Trophoblast cell (in vitro differentiated cells and primary cell): ENCODE measurements around the gene DYNLT1.
A peak's percentile ranks its signal among the peaks of the same experiment; 100 is the strongest.

Experiments used
- DNase-seq, 2 donors: peaks; one replicate each; pipeline ENCODE4 v3.0.0-alpha.2; 2016
- H2AFZ ChIP-seq: 2 replicates; pipeline ENCODE4 v1.6.1; 2013; ENCODE audit warnings: low read length, moderate library complexity, mild to moderate bottlenecking; ENCODE audit not compliant: insufficient read depth, poor library complexity
- H2AK5ac ChIP-seq: 2 replicates; pipeline ENCODE4 v1.6.1; 2013; ENCODE audit warnings: mild to moderate bottlenecking, low read length
- H2BK120ac ChIP-seq: 2 replicates; pipeline ENCODE4 v1.6.1; 2013; ENCODE audit warnings: low read length, mild to moderate bottlenecking, moderate library complexity; ENCODE audit not compliant: insufficient read depth, poor library complexity
- H2BK12ac ChIP-seq: 2 replicates; pipeline ENCODE4 v1.6.1; 2013; ENCODE audit warnings: mild to moderate bottlenecking, low read length, moderate library complexity
- H2BK5ac ChIP-seq: 2 replicates; pipeline ENCODE4 v1.6.1; 2013; ENCODE audit warnings: low read length, low read depth, moderate library complexity, mild to moderate bottlenecking; ENCODE audit not compliant: poor library complexity
- H3K14ac ChIP-seq: 2 replicates; pipeline ENCODE4 v1.6.1; 2013; ENCODE audit warnings: mild to moderate bottlenecking, low read length
- H3K18ac ChIP-seq: 2 replicates; pipeline ENCODE4 v1.6.1; 2013; ENCODE audit warnings: mild to moderate bottlenecking, low read length
- H3K23ac ChIP-seq: 2 replicates; pipeline ENCODE4 v1.6.1; 2013; ENCODE audit warnings: low read length
- H3K27ac ChIP-seq: 2 replicates; pipeline ENCODE4 v1.5.1; 2013; ENCODE audit warnings: low read depth, mild to moderate bottlenecking, inconsistent platforms, low read length, moderate library complexity
- H3K27me3 ChIP-seq: 2 replicates; pipeline ENCODE4 v1.6.1; 2013; ENCODE audit warnings: inconsistent platforms, mild to moderate bottlenecking, low read length, moderate library complexity; ENCODE audit not compliant: insufficient read depth
- H3K36me3 ChIP-seq, 2 experiments: 1 replicate in 1 of 2; 2 replicates in 1 of 2; pipeline ENCODE4 v1.6.1; 2013; ENCODE audit warnings: low read length in 2 of 2, mild to moderate bottlenecking in 2 of 2, moderate library complexity in 1 of 2; ENCODE audit not compliant: insufficient read depth in 2 of 2, control insufficient read depth in 1 of 2
- H3K4ac ChIP-seq: 2 replicates; pipeline ENCODE4 v1.6.1; 2013; ENCODE audit warnings: low read depth, mild to moderate bottlenecking, low read length, moderate library complexity
- H3K4me1 ChIP-seq, 2 experiments: 1 replicate in 1 of 2; 2 replicates in 1 of 2; pipeline ENCODE4 v1.6.1; 2013; ENCODE audit warnings: low read length in 2 of 2, mild to moderate bottlenecking in 2 of 2, moderate library complexity in 1 of 2; ENCODE audit not compliant: insufficient read depth in 2 of 2, control insufficient read depth in 1 of 2
- H3K4me2 ChIP-seq: 2 replicates; pipeline ENCODE4 v1.6.1; 2013; ENCODE audit warnings: inconsistent platforms, mild to moderate bottlenecking, low read length, moderate library complexity
- H3K4me3 ChIP-seq: 2 replicates; pipeline ENCODE4 v1.5.1; 2013; ENCODE audit warnings: mild to moderate bottlenecking, low read depth, low read length, inconsistent platforms
- H3K79me1 ChIP-seq: one replicate; pipeline ENCODE4 v1.6.1; 2013; ENCODE audit warnings: low read length
- H3K79me2 ChIP-seq: 2 replicates; pipeline ENCODE4 v1.6.1; 2013; ENCODE audit warnings: low read length, mild to moderate bottlenecking; ENCODE audit not compliant: control insufficient read depth, insufficient read depth, poor library complexity
- H3K9ac ChIP-seq: 2 replicates; pipeline ENCODE4 v1.6.1; 2013; ENCODE audit warnings: mild to moderate bottlenecking, low read length
- H3K9me3 ChIP-seq: 2 replicates; pipeline ENCODE4 v1.6.1; 2013; ENCODE audit warnings: low read depth, mild to moderate bottlenecking, control low read depth, inconsistent platforms, low read length; ENCODE audit not compliant: insufficient read depth
- H4K12ac ChIP-seq: 2 replicates; pipeline ENCODE4 v1.6.1; 2013; ENCODE audit warnings: low read depth, mild to moderate bottlenecking, low read length, moderate library complexity
- H4K8ac ChIP-seq: 2 replicates; pipeline ENCODE4 v1.6.1; 2013; ENCODE audit warnings: low read depth, mild to moderate bottlenecking, low read length, moderate library complexity
- H4K91ac ChIP-seq: one replicate; pipeline ENCODE4 v1.6.1; 2013; ENCODE audit warnings: low read depth, mild to moderate bottlenecking, low read length, moderate library complexity
- WGBS: extraction: QIAGEN DNeasy Blood & Tissue Kit; methylation state at CpG from one replicate; pipeline ENCODE4 v1.1.7; 2013; ENCODE audit warnings: missing lambda C conversion rate; ENCODE audit not compliant: insufficient read length, insufficient coverage; ENCODE audit errors: extremely low coverage; 5-methylcytosine and 5-hydroxymethylcytosine counted together

Gene DYNLT1

DNA sequence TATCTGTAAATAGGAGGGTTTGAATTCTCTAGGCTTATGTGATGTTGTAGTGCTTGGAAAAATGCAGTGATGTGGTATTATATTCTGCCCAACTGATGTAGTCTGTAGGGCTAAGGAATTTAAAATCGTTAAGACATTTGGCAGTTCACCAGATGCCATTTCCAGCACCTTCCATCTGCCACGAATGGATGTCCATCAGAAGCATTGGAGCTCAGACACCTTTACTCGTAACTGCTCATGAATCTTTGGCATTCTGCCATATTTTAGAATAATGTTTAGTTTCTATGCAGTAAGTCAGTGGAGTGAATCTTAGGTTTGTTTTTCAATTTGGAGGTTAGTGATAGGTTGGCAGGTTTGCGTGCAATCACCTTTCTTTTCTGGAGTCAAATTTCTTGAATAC lies 3.0 kb upstream of the DYNLT1 start:
- Histone ChIP-seq H3K79me1 (peaks cover 11% of the 10 kb centered on the region), H3K23ac (no peak overlapping the region), H4K12ac (no peak overlapping the region), H3K18ac (no peak overlapping the region), H2BK5ac (no peak overlapping the region), H3K4me1 (peaks cover 11 to 25% of the 10 kb centered on the region in 2 experiments), H3K4me3 (no peak overlapping the region), H3K36me3 (no peaks in the 10 kb centered on the region), H2BK12ac (no peak overlapping the region), H3K27ac (no peak overlapping the region), H4K91ac (no peak overlapping the region), H4K8ac (no peak overlapping the region), H3K4me2 (no peak overlapping the region), H3K27me3 (no peaks in the 10 kb centered on the region), H3K14ac (no peak overlapping the region), H3K4ac (no peak overlapping the region), H2AFZ (no peak overlapping the region), H3K9ac (no peak overlapping the region), H2AK5ac (no peak overlapping the region), H3K79me2 (peaks cover 12% of the 10 kb centered on the region), H2BK120ac (no peak overlapping the region), H3K9me3 (no peaks in the 10 kb centered on the region)
- WGBS: no CpG with 5 or more reads among the region's 4 CpGs
- DNase-seq: no peak

DNA sequence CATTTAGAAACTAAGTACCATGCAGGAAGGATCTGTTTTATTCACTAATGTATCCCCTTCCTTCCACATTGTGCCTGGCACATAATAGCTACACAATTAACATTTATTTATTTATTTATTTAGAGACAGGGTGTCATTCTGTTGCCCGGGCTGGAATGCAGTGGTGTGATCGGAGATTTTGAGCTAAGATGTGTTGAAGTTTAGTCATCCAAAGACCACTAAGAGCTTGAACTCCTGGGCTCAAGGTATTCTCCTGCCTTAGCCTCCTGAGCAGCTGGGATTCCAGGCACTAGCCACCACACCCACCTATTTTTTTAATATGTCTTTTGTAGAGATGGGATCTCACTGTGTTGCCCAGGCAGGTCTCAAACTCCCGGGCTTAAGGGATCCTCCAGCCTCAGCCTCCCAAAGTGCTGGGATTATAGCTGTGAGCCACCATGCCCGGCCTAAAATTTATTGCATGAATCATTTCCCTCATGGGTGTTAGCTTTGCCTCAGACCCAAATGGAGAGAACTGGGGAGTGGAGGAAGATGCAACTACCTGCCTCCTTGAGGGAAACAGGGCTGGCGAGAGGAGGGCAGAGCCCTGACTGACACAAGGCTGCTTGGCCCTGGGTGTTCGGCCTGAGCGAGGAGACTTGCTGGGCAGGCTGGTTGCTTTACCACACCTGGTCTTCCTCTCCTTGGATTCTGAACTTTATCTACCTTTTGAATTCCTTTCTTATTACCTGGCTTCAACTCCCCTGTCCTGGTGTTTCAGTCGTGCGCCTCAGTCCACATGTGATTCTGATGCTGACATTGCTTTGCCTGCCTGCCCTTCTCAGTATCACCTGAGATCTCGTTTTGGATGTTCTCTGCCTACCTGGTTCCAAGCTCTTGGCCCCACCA lies 1.7 kb upstream of the DYNLT1 start:
- H2AFZ ChIP-seq: no peak overlapping the region
- DNase-seq: peak; percentile 74 to 82
- peak overlapping the region; percentile 69 for H3K27ac ChIP-seq
- no peak overlapping the region for H3K23ac ChIP-seq
- H2BK5ac ChIP-seq: peak overlapping the region; percentile 32
- no peak overlapping the region for H4K12ac ChIP-seq
- peak overlapping the region; percentile 2 for H2BK120ac ChIP-seq
- H3K4me2 ChIP-seq: no peak overlapping the region
- H4K91ac ChIP-seq: peak overlapping the region; percentile 61
- H3K79me1 ChIP-seq: peaks cover 15% of the 10 kb centered on the region
- H3K4ac ChIP-seq: no peak overlapping the region
- no peaks in the 10 kb centered on the region for H3K27me3 ChIP-seq
- H2BK12ac ChIP-seq: peak overlapping the region; percentile 25
- H3K36me3 ChIP-seq: no peaks in the 10 kb centered on the region
- peak overlapping the region; percentile 7 for H3K9ac ChIP-seq
- peaks cover 14% of the 10 kb centered on the region for H3K79me2 ChIP-seq
- H4K8ac ChIP-seq: no peak overlapping the region
- no peak overlapping the region for H3K14ac ChIP-seq
- H3K9me3 ChIP-seq: no peaks in the 10 kb centered on the region
- H3K4me3 ChIP-seq: no peak overlapping the region
- H3K18ac ChIP-seq: no peak overlapping the region
- no peak overlapping the region for H2AK5ac ChIP-seq
- peaks cover 16 to 30% of the 10 kb centered on the region in 2 experiments for H3K4me1 ChIP-seq
- WGBS: no CpG with 5 or more reads among the region's 10 CpGs

DNA sequence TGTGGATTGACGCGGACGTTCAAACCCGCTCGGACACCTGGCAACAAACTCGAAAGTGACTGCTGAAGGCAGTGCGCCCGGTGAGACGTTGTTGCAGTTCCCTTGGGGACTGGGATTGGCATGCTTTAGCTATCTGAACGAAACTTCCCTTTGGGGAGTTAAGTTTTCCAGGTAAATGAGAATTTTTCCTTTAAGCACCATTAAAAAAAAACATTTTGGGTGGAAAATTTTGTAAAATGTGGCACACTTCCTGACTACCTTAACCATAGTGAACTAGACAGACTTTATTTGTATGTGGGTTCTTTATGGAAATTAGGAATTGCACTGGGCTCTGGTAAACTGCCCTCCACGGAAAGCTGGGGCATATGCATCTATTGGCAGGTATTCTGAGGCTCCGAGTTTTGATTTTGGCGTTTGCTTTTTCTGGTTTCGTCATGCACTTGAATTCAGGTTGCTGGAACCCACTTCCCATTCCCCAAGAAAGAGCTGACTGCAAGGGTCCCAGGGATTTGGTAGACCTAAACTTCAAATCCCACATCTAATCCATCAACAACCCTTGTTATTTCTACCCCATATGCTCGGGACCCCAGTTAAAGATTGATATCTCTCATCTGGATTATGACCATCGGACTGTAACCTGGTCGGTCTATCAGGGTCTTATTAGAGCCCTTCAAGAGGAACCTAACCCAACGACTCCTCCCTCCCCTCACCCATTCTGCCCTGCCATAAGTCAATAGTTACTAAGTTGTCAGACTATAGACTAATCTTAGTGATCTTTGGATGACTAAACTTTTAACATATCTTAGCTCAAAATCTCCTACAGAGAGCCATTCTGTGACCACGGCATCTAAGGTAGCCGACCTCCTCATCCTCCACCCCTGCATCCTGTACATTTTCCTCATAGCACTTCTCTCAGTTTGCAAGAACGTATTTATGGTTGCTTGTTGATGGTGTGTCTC lies 800 bp upstream of the DYNLT1 start:
- peak overlapping the region; percentile 89 for H3K18ac ChIP-seq
- peak; percentile 69 to 89 for DNase-seq
- H2AK5ac ChIP-seq: peak overlapping the region; percentile 85
- peak overlapping the region; percentile 84 for H2BK120ac ChIP-seq
- H3K79me1 ChIP-seq: peaks cover 15% of the 10 kb centered on the region
- peak overlapping the region; percentile 53 for H3K27ac ChIP-seq
- peaks cover 0 to 3% of the 10 kb centered on the region in 2 experiments for H3K36me3 ChIP-seq
- peak overlapping the region; percentile 44 for H4K12ac ChIP-seq
- no CpG with 5 or more reads among the region's 21 CpGs for WGBS
- peak overlapping the region; percentile 75 for H2BK12ac ChIP-seq
- H3K9me3 ChIP-seq: no peaks in the 10 kb centered on the region
- peak overlapping the region; percentile 84 for H3K4me2 ChIP-seq
- peak overlapping the region; percentile 68 for H3K4me3 ChIP-seq
- no peak overlapping the region for H3K23ac ChIP-seq
- H3K27me3 ChIP-seq: no peaks in the 10 kb centered on the region
- peak overlapping the region; percentile 65 for H2BK5ac ChIP-seq
- H3K4ac ChIP-seq: peak overlapping the region; percentile 25
- H4K91ac ChIP-seq: peak overlapping the region; percentile 73
- no peak overlapping the region for H3K9ac ChIP-seq
- peaks cover 16 to 34% of the 10 kb centered on the region in 2 experiments for H3K4me1 ChIP-seq
- H3K14ac ChIP-seq: peak overlapping the region; percentile 82
- H3K79me2 ChIP-seq: peaks cover 14% of the 10 kb centered on the region
- H4K8ac ChIP-seq: peak overlapping the region; percentile 81
- peak overlapping the region; percentile 79 for H2AFZ ChIP-seq

DNA sequence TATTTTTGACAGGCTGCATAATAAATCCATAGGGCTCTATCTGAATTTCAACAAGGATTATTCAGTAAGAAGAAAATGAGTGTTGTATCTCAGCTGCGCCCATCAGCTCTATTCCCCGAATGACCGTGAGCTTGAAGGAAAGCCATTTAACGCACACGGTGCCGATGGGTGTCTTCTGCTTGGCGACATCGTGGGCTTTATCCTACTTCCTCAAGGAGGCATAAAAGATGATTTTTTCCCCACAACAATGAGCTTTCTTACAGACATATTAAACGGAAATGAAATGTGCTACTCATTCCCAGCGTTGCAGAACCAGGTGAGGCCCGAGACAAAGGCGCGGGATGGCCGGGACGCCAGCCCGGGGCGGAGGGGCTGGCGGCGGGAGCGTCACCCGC lies 710 bp downstream of the DYNLT1 start:
- no peak for DNase-seq
- WGBS: no CpG with 5 or more reads among the region's 21 CpGs
- peaks cover 14% of the 10 kb centered on the region for H3K79me2 ChIP-seq
- peaks cover 8 to 10% of the 10 kb centered on the region in 2 experiments for H3K36me3 ChIP-seq
- H3K4me3 ChIP-seq: peak overlapping the region; percentile 99
- H2BK12ac ChIP-seq: peak overlapping the region; percentile 54
- peaks cover 16 to 33% of the 10 kb centered on the region in 2 experiments for H3K4me1 ChIP-seq
- no peak overlapping the region for H3K23ac ChIP-seq
- H4K91ac ChIP-seq: peak overlapping the region; percentile 88
- no peaks in the 10 kb centered on the region for H3K27me3 ChIP-seq
- no peaks in the 10 kb centered on the region for H3K9me3 ChIP-seq
- H3K4me2 ChIP-seq: peak overlapping the region; percentile 84
- peak overlapping the region; percentile 80 for H4K8ac ChIP-seq
- H4K12ac ChIP-seq: peak overlapping the region; percentile 40
- peaks cover 15% of the 10 kb centered on the region for H3K79me1 ChIP-seq
- peak overlapping the region; percentile 95 for H3K18ac ChIP-seq
- peak overlapping the region; percentile 82 for H2BK120ac ChIP-seq
- H3K14ac ChIP-seq: peak overlapping the region; percentile 96
- peak overlapping the region; percentile 43 for H2AK5ac ChIP-seq
- H3K9ac ChIP-seq: peak overlapping the region; percentile 99
- H3K4ac ChIP-seq: peak overlapping the region; percentile 85
- H3K27ac ChIP-seq: peak overlapping the region; percentile 94
- peak overlapping the region; percentile 57 for H2AFZ ChIP-seq
- peak overlapping the region; percentile 90 for H2BK5ac ChIP-seq
